HS-27A (cell line): ENCODE data around the gene OPA3.
"Not testable (repeated sequence)": the region's sequence is repeated elsewhere in the genome, so short reads cannot be mapped to it uniquely, and the experiment has no call there.

Experiments
- DNase-seq: peaks from one replicate; pipeline ENCODE4 v3.0.0-alpha.2; 2012; ENCODE audit warnings: low read depth, missing footprints

The OPA3 gene

DNA sequence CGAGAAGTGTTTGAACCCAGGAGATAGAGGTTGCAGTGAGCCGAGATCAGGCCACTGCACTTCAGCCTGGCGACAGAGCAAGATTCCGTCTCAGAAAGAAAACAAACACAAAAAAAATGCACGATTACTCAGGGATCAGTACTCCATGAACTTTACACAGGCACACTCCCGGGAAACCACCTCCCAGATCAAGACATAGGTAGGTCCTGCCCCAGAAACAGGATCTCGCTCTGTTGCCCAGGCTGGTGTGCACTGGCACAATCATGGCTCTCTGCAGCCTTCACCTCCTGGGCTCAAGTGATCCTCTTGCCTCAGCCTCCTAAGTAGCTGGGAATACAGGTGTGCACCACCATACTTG is 66.2 kb downstream of the OPA3 start:
- DNase-seq, result no peak

DNA sequence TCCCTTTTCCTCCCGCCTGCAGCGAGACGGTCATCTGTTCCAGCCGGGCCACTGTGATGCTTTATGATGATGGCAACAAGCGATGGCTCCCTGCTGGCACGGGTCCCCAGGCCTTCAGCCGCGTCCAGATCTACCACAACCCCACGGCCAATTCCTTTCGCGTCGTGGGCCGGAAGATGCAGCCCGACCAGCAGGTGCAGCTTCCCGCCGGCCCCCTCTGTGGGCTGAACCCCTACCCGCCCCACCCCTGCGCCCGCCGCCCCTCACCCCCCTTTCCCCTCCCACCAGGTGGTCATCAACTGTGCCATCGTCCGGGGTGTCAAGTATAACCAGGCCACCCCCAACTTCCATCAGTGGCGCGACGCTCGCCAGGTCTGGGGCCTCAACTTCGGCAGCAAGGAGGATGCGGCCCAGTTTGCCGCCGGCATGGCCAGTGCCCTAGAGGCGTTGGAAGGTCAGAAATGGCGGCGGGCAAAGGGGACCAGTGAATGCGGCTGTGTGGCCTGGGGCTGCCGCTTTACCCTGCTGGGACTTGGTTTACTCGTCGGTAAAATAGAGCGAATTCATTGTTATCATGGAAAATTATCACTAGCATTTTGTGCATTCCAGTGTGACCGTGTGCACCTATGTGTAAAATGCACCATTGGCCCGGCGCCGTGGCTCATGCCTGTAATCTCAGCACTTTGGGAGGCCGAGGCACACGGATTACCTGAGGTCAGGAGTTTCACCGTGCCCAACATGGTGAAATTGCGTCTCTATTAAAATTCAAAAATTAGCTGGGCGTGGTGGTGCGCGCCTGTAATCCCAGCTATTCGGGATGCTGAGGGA is 66.7 kb downstream of the OPA3 start:
- no peak for DNase-seq

- no peak for DNase-seq
These were observed 67.4 kb downstream of the OPA3 start for GRCh38 chr19:45517238-45517637.

GRCh38 chr19:45515807-45516401 is 68.7 kb downstream of the OPA3 start:
- DNase-seq, result no peak

GRCh38 chr19:45515081-45515624 is 69.4 kb downstream of the OPA3 start:
- DNase-seq, result no peak

DNA sequence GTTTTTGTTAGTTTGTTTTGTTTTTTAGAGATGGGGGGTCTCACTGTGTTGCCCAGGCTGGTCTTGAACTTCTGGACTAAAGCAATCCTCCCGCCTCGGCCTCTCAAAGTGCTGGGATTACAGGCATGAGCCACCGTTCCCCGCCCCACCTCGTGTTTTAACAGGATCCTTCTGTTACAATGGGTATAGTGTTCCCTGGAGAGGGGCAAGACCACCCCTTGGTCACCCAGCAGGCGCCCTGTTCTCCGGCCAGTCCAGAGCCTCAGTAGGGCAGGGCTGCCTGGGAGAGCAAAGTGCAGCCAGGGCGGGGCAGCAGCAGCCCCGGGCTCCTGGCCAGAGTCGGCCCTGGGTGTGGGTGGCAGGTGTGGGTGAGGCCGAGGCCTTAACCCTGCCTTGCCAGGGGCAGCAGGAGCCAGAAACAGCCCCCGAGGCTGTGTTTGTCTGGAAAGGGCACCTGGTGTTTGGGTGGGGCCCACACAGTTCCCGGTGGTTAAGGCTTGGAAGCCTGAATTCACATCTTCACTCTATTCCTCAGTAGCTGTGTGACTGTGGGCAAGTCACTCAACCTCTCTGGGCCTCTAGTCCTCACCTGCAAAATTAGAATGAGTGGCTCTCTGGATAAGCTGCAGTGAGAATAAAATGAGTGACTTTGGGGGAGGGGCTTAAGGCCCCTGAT is 70.1 kb downstream of the OPA3 start:
- DNase-seq, result no peak

DNA sequence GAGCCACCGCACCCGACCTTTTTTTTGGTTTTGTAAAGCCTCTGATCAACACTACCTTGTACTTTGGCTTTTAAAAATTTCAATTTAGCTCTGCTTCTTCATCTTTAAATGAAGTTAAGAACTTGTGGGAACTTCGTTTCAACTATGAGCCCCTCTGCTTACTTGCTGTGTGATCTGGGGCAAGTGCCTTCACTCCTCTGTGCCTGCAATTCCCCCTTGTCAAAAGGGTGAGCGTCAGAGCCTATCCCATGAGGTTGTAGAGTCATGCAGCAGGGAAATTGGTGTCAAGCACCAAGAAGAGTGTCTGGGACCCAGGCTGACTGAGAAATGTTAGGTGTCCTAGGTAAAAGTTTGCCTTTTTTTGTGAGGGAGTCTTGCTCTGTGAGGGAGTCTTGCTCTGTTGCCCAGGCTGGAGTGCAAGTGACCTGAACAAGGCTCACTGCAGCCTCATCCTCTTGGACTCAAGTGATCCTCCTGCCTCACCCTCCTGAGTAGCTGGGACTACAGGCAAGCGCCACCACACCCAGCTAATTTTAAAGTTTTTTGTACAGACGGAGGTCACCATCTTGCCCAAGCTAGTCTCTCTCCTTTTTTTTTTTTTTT is 71.6 kb downstream of the OPA3 start:
- DNase-seq, result no peak

DNA sequence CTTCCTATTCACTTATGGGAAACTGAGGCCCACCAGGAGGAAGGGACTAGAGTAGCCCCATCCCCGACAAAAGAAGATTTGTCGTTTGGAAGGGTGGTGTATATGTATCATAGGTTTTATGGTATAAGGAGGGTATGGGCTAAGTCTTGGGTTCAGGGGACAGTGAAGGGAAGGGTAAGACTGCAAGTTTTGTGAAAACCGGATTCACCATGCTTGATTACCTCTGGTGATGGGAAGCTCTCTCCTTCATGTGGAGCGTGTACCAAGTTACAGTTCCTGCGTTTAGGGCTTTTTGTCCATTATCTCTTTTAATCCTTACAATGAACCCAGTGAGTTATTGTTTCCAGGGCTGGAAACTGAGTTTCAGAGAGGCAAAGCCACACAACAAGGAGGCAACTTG is 73.5 kb downstream of the OPA3 start:
- DNase-seq, result no peak

DNA sequence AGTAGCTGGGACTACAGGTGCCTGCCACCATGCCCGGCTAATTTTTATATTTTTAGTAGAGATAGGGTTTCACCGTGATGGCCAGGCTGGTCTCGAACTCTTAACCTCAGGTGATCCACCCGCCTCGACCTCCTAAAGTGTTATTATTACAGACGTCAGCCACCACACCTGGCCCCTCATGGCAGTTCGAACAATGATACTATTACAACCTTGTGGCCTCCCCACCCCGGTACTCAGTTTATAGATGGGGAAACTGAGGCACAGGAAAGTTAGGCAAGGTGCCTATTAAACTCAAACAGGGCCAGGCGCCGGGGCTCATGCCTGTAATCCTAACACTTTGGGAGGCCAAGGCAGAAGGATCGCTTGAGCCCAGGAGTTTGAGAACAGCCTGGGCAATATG is 74.2 kb downstream of the OPA3 start:
- DNase-seq, result not testable (repeated sequence)

- no peak for DNase-seq
These were observed 74.9 kb downstream of the OPA3 start for GRCh38 chr19:45509692-45510015.

GRCh38 chr19:45508861-45509691 is 75.5 kb downstream of the OPA3 start:
- no peak for DNase-seq

DNA sequence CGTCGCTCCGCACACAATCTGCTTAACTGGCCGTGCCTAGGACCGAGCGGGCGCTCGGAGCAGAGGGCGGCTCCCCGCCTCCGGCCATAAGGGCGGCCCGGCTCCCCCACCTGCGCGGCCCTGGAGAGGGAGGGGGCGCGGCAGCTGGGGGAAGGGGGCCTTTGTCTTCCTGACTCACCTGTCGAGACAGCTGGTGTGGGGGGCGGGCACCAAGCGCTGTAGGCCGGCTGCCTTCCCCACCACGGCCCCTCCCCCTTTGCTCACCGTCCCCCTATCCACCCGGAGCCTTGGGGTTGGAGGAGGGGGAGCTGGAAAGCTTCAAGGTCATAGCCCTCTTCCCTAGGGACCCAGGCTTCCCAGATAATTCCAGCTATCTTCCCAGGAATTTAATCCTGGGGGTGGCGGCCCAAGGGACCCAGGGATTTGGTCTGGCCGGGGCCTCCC is 76.2 kb downstream of the OPA3 start:
- DNase-seq, result no peak

GRCh38 chr19:45507872-45508416 is 76.7 kb downstream of the OPA3 start:
- no peak for DNase-seq

DNA sequence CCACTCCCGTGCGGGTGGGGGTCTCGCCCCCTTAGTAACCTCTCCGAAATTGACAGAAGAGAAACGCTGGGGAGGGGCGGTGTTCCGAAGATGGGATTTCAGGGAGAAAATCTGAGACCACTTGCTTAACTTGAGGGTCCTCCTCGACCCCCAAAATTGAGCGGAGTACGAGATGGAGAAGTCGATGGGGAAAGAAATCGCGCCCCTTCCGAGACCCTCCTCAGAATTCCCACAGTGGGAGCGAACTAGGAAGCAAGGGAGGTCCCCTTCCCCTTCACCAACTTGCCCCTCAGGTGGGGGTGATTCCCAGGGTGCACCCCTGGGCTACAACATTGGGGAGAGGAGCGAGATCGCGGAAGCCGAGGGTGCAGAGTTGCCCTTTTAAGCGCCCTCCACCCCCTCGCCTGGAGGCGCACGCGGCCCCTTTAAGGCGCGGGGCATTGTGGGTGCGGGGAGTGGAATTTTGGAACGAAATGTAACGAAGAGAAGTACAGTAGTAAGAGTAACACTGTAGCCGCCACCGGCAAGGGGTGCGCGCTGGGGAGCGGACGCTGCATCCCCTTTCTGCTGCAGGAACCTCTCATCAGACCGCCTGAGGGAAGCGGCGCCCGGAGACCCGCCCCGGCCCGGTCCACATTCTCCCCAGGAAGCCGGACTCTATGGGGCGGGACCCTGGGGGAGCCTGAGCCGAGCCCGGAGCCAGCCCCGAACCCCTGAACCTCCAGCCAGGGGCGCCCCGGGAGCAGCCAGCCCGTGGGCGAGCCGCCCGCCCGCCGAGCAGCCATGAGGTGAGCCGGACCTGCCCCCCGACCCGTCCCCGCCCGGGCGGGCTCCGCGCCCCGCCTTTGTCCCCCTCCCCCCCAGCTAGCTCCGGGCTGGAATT is 77.4 kb downstream of the OPA3 start, which contains the start of gene VASP:
TSS of gene VASP (plus strand) at position 491 of the 883 bp plus-strand sequence. CDS start at position 784, 293 bp downstream.
- DNase-seq, result peak; percentile 77

GRCh38 chr19:45506246-45506988 is 78.2 kb downstream of the OPA3 start:
- DNase-seq, result peak; percentile 82

DNA sequence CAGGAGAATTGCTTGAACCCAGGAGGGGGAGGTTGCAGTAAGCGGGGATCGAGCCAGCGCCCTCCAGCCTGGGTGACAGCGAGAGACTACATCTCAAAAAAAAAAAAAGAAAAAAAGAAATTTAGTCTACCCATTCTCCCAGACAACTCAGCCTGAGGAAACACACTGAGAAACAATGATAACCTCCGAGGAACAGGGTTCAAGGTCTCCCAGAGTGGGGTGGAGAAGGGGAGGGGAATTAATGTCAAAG is 78.7 kb downstream of the OPA3 start:
- DNase-seq, result no peak

GRCh38 chr19:45505151-45505995 is 79.2 kb downstream of the OPA3 start:
- no peak for DNase-seq

- DNase-seq, result no peak
These were observed 80.7 kb downstream of the OPA3 start for GRCh38 chr19:45503909-45504308.

GRCh38 chr19:45502111-45502510 is 82.5 kb downstream of the OPA3 start:
- DNase-seq, result no peak
